HTR-8/SVneo (cell line): ENCODE data around the gene FRK.
"Not testable (repeated sequence)": the region's sequence is repeated elsewhere in the genome, so short reads cannot be mapped to it uniquely, and the experiment has no call there.

Experiments
- DNase-seq: peaks from one replicate; pipeline ENCODE4 v3.0.0; 2011; ENCODE audit warnings: low spot score, mixed read lengths; ENCODE audit not compliant: insufficient read length
- FAIRE-seq: peaks from 2 replicates; lab custom pipeline; 2011; peaks lifted over from hg19 to GRCh38; lab: Jason Lieb, UNC

FRK gene

DNA sequence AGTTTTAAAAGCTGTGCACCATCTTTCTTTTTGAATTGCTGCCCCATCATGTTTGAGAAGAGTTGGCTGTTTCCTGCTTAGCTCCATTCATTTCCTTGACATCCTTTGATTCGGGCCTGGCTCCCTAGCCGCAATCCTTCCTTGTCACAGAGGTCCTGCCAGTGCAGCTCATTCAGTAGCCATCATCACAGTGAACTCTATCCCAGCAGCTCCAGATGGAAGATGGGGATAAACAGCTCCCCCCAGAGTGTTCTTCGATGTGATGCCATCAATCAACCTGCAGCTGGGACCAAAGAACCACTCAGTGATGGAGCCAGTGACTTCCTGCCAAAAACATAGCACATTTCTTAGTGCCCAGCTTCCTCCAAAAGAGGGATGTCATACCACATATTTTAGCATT lies 158.8 kb downstream of the FRK start:
- no peak for FAIRE-seq
- no peak for DNase-seq

DNA sequence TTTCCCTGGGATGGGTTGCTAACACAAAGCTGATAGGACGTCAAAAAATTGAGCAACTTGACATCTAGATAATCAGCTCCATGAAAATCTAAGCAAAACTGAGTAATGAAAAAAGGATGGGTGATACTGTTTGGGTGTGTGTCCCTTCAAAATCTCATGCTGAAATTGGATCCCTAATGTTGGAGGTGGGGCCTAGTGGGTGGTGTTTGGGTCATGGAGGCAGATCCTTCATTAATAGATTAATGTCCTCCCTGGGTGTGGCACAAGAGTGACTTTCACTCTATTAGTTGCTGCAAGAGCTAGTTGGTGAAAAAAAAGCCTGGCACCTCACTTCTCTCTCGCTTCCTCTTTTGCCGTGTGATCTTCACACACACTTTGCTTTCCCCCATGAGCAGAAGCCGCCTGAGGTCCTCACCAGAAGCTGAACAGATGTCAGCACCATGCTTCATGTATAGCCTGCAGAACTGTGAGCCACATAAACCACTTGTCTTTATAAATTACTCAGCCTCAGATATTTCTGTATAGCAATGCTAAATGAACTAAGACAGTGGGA lies 160.9 kb downstream of the FRK start:
- no peak for FAIRE-seq

DNA sequence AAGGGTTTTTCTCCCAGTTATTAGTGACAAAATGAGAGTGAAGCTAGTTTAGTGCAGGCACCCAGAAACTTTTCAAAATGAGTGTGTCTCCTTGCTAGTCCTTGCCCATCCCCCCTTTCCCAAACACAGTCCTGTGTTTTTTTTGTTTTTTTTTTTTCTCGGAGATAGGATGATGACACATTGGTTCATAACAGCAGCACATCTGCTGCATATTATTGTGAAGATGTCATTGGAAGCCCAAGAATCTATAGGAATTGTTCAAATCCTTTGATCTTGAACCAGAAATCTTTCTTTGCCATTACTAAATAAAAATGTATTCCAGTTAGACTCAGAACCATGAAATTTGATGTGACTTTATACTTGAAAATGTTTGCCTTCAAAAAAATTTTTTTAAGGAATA lies 162.4 kb downstream of the FRK start:
- FAIRE-seq: no peak
- no peak for DNase-seq

More for the DNA sequence above, 160.9 kb downstream of the FRK start:
- DNase-seq: no peak

DNA sequence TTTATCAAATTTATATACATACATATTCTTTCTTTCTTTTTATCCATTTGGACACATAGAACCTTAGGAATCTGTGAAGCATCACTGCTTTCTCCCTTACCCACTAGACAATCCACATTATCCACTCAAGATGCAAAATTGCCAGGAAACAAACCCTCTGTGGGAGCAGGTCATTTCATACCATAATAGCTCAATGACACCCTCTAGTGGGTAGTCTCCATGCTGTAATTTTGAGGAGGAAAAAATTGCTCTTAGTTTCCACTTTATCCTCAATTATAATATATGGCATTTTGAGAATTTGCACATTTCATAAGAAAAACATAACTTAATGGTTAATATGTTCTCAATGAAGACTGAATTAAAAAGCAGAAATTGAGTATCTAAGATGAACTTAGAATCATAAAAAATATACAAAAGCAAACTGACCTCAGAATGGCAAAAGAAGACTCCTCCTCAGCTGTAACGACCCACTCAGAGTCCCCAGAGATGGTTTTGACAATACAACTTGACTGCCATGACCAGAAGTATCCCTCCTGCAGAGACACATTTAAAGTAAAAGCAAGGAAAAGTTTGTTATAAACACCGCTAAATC lies 164.1 kb downstream of the FRK start:
- FAIRE-seq (no peak), DNase-seq (peak; percentile 31)

DNA sequence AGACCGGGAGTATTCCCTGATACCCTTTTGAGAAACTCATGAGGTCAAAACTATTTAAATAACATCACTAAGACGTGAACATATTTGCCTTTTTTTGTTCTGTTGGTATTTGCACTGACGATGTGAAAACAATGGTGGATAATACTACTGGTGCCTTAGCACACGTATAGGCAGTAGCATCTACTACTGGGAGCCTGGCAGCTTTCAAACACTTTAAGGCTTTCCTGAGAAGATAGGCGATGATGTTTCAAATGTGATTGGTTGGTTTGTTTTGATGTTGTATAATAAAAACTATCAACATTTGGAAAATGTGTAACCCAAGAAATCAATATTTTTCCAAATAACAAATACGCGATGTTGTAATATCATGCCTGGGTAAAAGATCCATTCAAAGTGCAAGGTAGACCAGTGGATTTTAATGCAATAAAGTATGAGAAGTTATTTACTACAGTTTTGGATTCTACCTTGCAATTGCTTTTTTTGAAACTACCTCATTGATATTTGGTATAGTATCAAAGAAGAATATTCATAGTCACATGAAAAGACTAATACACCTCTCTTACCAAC lies 166.2 kb downstream of the FRK start:
- DNase-seq (no peak), FAIRE-seq (no peak)

DNA sequence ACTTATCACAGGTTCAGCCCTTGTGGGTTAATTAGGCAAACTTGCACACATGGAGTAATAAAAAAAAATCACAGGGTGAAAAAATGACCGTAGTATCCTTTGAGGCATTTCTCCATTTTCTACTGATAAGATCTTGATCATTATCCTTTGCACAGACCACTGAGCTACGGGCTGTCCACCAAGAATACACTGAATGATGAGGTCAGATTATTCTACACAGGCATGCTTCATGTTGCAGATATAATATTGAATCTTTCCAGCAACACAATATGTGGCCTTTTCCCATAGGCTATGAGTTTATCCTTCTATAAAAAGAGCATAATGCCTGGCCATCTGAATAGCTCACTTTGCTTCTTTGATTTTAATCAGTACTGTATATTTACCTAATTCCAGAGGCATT lies 168.9 kb downstream of the FRK start:
- FAIRE-seq (no peak), DNase-seq (no peak)

DNA sequence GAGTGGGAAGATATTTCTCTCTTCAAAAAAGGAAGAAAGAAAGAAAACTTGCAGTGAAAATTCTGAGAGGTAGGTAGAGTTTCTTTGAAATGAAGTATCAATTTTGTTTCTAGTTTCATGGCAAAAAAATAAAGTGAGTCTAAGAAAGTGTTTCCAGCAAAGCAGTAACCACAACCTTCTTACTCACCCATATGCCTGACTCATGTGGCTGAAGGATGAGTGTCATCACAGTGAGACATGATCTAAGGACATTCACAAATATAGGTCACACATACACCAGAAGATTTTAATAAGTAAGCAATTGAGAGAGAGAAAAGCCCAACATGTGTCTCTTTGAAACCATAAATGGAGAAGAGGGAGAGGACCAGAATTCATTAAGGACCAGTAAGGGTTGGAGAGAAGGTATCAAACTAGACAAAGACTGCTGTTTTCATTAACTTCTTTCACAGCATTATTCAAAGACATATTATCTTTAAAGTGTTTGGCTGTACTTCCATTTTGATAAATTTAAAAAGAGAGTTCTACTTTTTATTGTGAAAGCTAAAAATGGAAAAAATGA lies 169.5 kb downstream of the FRK start:
- FAIRE-seq (no peak), DNase-seq (no peak)

DNA sequence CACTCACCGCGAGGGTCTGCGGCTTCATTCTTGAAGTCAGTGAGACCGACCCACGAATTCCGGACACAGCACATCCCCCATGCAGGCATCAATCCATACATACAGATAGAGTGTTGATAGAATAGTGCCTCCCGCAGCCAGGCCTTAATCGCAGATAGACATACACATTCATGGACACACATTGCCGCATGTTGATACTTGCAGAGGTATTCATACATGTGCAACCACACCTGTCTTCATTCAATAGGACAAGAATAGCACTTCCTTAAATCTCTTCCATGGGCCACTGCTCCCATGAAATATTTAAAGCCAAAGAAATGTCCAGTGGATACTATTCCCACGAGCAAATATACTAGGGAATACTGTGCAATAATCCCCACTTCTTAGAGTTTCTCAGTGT lies 170.5 kb downstream of the FRK start:
- DNase-seq (no peak), FAIRE-seq (no peak)

DNA sequence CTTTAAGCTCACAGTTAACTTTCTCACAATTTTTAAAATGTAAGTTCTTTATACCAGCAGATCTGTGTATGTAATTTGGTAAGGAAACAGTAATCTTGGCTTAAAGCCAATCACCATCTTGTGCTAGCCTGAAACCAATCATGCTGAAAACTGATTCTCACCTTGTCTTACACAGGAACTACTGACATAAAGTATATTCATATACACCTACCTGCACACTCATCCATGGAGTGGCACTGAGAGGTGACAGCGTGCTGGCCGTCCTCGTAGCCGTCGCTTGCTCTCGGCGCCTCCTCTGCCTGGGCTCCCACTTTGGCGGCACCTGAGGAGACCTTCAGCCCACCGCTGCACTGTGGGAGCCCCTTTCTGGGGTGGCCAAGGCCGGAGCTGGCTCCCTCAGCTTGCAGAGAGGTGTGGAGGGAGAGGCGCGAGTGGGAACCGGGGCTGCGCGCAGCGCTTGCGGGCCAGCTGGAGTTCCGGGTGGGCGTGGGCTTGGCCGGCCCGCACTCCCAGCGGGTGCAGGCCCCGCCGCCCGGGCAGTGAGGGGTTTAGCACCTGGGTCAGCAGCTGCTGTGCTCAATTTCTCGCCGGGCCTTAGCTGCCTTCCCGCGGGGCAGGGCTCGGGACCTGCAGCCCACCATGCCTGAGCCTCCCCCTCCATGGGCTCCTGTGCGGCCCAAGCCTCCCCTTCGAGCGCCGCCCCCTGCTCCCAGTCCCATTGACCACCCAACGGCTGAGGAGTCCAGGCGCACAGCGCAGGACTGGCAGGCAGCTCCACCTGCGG lies 171.8 kb downstream of the FRK start:
- DNase-seq, FAIRE-seq: not testable (repeated sequence)

DNA sequence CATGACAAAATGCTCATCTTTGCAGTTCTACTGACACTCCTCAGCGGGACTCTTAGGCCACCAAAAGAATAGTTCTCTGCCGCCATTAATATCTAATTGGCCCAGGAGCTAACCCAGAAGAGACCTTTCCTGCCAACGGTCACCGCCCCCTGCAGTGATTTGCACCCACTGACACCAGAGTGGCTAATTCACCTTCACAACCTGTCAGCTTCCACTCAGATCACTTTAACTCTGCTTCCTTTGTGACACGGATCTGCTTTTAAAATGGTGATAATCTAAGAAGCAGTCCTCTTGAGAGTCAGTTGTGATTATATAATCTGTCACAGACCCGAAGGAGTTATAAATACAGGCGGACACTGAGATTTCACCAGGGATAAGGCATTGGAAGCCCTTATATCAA lies 172.8 kb downstream of the FRK start:
- DNase-seq: no peak
- no peak for FAIRE-seq

DNA sequence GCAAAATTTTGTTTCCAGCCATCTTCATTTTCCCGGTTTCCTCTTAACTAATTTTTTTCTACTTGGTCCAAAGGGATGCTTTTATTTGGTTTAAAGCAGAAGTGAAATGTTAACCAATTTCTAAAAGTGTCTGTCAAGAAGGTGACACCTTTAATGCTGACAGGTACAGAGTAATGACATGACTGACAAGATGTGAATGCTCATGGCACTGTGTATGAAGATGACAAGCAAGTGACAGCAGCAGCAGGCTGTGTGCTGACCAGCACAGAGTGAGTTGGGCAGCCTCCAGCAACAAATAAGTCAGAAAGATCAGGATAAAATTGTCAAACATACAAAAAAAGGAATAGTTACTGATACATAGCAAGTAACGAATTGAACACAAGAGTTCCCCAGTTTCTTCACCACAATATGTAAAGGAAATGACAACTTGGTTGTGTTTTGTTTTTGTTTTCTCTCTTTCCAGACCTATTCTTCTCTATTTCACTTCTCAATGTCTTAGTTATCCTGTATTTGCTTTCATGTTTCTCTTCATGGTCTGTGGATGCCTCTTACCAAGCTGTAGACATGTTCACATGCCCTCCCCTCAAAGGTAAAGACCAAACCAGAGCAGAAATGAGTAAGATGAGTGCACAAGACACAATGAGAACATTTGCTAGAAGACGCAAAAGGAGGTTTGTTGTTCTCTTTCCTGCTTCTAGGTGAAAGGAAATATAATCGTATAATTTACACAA lies 174.9 kb downstream of the FRK start:
- FAIRE-seq: no peak

DNA sequence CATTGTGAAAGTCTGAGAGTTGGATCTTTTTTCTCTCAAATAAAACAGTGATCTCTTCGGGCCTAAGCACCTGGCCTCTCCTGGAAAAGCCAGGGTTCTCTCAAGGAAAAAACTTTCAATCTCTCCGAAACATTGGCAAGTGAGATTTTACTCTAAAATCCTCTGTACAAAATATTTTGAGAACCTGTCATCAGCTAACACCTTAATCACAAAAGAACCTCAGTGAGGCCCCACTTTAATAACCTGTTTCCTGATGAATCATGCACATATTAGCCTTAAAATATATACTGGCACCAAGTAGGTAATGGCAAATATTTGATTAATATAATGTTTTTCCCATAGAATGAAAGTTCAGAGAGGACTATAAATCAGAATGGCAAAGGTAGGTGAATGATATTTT lies 177.9 kb downstream of the FRK start:
- DNase-seq: no peak
- FAIRE-seq: no peak

More for the DNA sequence above, 174.9 kb downstream of the FRK start:
- no peak for DNase-seq

DNA sequence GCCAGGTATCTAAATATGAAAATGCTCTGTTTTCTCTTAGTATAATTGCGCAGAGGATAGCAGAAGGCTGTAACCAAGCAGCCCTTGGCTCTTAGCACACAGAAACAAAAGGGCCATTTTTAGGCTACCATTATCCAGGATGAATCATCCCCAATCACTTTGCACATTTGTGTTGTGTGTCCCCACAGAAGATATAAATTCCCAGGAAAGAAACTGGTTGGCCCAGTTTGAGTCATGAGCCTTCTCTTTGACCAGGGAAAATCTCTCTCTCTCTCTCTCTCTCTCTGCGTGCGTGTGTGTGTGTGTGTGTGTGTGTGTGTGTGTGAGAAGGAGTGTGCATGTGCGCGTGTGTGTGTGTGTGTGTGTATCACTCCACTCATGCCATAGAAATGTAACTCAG lies 178.5 kb downstream of the FRK start:
- DNase-seq (no peak), FAIRE-seq (no peak)
